H9 (cell line): ENCODE results near the gene CNDP1. TPM values are rescaled to one million over a fixed set of nuclear protein-coding genes. Genes with fewer than 3 reads are reported as not detected.

ENCODE experiments used
- DNase-seq: peaks from one replicate; pipeline ENCODE4 v3.0.0-alpha.2; 2017
- H2AFZ ChIP-seq: one replicate; pipeline ENCODE4 v1.6.1; 2013; ENCODE audit warnings: mild to moderate bottlenecking, low read length, control low read depth, moderate library complexity
- H2AK5ac ChIP-seq: 2 replicates; pipeline ENCODE4 v1.6.1; 2013; ENCODE audit warnings: low read length, control low read depth, mixed read lengths; ENCODE audit not compliant: insufficient read length
- H2BK120ac ChIP-seq: one replicate; pipeline ENCODE4 v1.6.1; 2013; ENCODE audit warnings: low read depth, mild to moderate bottlenecking, low read length, control low read depth, inconsistent platforms; ENCODE audit not compliant: poor library complexity, severe bottlenecking
- H2BK12ac ChIP-seq: 2 replicates; pipeline ENCODE4 v1.6.1; 2013; ENCODE audit warnings: low read length, control low read depth, mixed read lengths, low read depth; ENCODE audit not compliant: insufficient read length
- H2BK15ac ChIP-seq: 2 replicates; pipeline ENCODE4 v1.6.1; 2013; ENCODE audit warnings: low read depth, low read length, control low read depth
- H2BK20ac ChIP-seq: one replicate; pipeline ENCODE4 v1.6.1; 2013; ENCODE audit warnings: low read depth, mild to moderate bottlenecking, low read length, control low read depth, inconsistent platforms; ENCODE audit not compliant: poor library complexity, severe bottlenecking
- H2BK5ac ChIP-seq: 2 replicates; pipeline ENCODE4 v1.6.1; 2013; ENCODE audit warnings: low read length, control low read depth, mixed read lengths; ENCODE audit not compliant: insufficient read length
- H3K14ac ChIP-seq: 2 replicates; pipeline ENCODE4 v1.6.1; 2013; ENCODE audit warnings: low read length, control low read depth; ENCODE audit not compliant: insufficient read depth
- H3K18ac ChIP-seq: 2 replicates; pipeline ENCODE4 v1.6.1; 2013; ENCODE audit warnings: low read depth, mild to moderate bottlenecking, mixed read lengths, low read length, control low read depth; ENCODE audit not compliant: insufficient read length
- H3K23ac ChIP-seq: 2 replicates; pipeline ENCODE4 v1.6.1; 2013; ENCODE audit warnings: low read length, control low read depth, mixed read lengths, low read depth; ENCODE audit not compliant: insufficient read length
- H3K23me2 ChIP-seq: 2 replicates; pipeline ENCODE4 v1.6.1; 2013; ENCODE audit warnings: low read depth, mild to moderate bottlenecking, mixed read lengths, low read length, control low read depth; ENCODE audit not compliant: insufficient read length, poor library complexity, severe bottlenecking
- H3K27ac ChIP-seq: 2 replicates; pipeline ENCODE4 v1.5.1; 2013; ENCODE audit warnings: low read length, control low read depth, mixed read lengths, low read depth; ENCODE audit not compliant: insufficient read length
- H3K27me3 ChIP-seq: 2 replicates; pipeline ENCODE4 v1.6.1; 2013; ENCODE audit warnings: low read length, control low read depth, inconsistent platforms; ENCODE audit not compliant: insufficient read depth
- H3K4ac ChIP-seq: 2 replicates; pipeline ENCODE4 v1.6.1; 2013; ENCODE audit warnings: low read depth, mild to moderate bottlenecking, control low read depth, inconsistent platforms, low read length, moderate library complexity
- H3K4me1 ChIP-seq: 2 replicates; pipeline ENCODE4 v1.6.1; 2013; ENCODE audit warnings: low read length, control low read depth, inconsistent platforms; ENCODE audit not compliant: insufficient read depth
- H3K4me2 ChIP-seq: 2 replicates; pipeline ENCODE4 v1.6.1; 2013; ENCODE audit warnings: low read length, control low read depth, mixed read lengths; ENCODE audit not compliant: insufficient read length, insufficient read depth
- H3K56ac ChIP-seq: 2 replicates; pipeline ENCODE4 v1.6.1; 2013; ENCODE audit warnings: low read depth, mild to moderate bottlenecking, mixed read lengths, low read length, control low read depth; ENCODE audit not compliant: insufficient read length
- H3K79me1 ChIP-seq: 2 replicates; pipeline ENCODE4 v1.6.1; 2013; ENCODE audit warnings: low read depth, mild to moderate bottlenecking, moderate library complexity, low read length, control low read depth, inconsistent platforms; ENCODE audit not compliant: insufficient read depth, poor library complexity, severe bottlenecking
- H3K79me2 ChIP-seq: 2 replicates; pipeline ENCODE4 v1.6.1; 2013; ENCODE audit warnings: low read length, control low read depth, inconsistent platforms; ENCODE audit not compliant: insufficient read depth
- H3K9ac ChIP-seq: 2 replicates; pipeline ENCODE4 v1.6.1; 2013; ENCODE audit warnings: low read length, control low read depth, mixed read lengths; ENCODE audit not compliant: insufficient read length; ENCODE audit errors: extremely low read depth
- H3K9me3 ChIP-seq: one replicate; pipeline ENCODE4 v1.6.1; 2013; ENCODE audit warnings: low read depth, low read length, inconsistent platforms; ENCODE audit not compliant: control insufficient read depth
- H3T11ph ChIP-seq: one replicate; pipeline ENCODE4 v1.6.1; 2013; ENCODE audit warnings: mild to moderate bottlenecking, low read length, control low read depth, inconsistent platforms
- H4K20me1 ChIP-seq: one replicate; pipeline ENCODE4 v1.6.1; 2013; ENCODE audit not compliant: control insufficient read depth, insufficient read length, insufficient read depth
- H4K5ac ChIP-seq: 2 replicates; pipeline ENCODE4 v1.6.1; 2013; ENCODE audit warnings: low read depth, mild to moderate bottlenecking, mixed read lengths, low read length, control low read depth; ENCODE audit not compliant: insufficient read length
- H4K8ac ChIP-seq: replicated peaks from 2 replicates; pipeline ENCODE4 v1.6.1; 2013; ENCODE audit warnings: low read length, control low read depth, mixed read lengths, low read depth; ENCODE audit not compliant: insufficient read length
- H4K91ac ChIP-seq: 2 replicates; pipeline ENCODE4 v1.6.1; 2013; ENCODE audit warnings: low read depth, mild to moderate bottlenecking, moderate library complexity, mixed read lengths, low read length, control low read depth; ENCODE audit not compliant: insufficient read length
- H3K27ac Mint-ChIP-seq, 3 experiments: 2 replicates in 2 of 3; 3 replicates in 1 of 3; pipeline ENCODE4 v1.8.0; 2020 to 2021; ENCODE audit warnings: mixed read lengths in 3 of 3, mild to moderate bottlenecking in 1 of 3, moderate library complexity in 1 of 3
- H3K27me3 Mint-ChIP-seq: 2 replicates; pipeline ENCODE4 v1.8.0; 2021; ENCODE audit warnings: low read depth, mild to moderate bottlenecking, moderate library complexity, mixed read lengths
- H3K36me3 Mint-ChIP-seq, 3 experiments: 2 replicates in 2 of 3; 3 replicates in 1 of 3; pipeline ENCODE4 v1.8.0; 2020 to 2021; ENCODE audit warnings: low read depth in 3 of 3, mixed read lengths in 3 of 3; ENCODE audit not compliant: insufficient read depth in 1 of 3
- H3K4me1 Mint-ChIP-seq, 2 experiments: 2 replicates each; pipeline ENCODE4 v1.8.0; 2020; ENCODE audit warnings: mixed read lengths in 2 of 2
- H3K4me3 Mint-ChIP-seq, 2 experiments: 2 replicates in 1 of 2; 3 replicates in 1 of 2; pipeline ENCODE4 v1.8.0; 2020 to 2021; ENCODE audit warnings: mild to moderate bottlenecking in 2 of 2, mixed read lengths in 2 of 2, moderate library complexity in 1 of 2
- H3K9me3 Mint-ChIP-seq, 2 experiments: 2 replicates in 1 of 2; 3 replicates in 1 of 2; pipeline ENCODE4 v1.8.0; 2020; ENCODE audit warnings: mild to moderate bottlenecking in 2 of 2, mixed read lengths in 2 of 2, moderate library complexity in 1 of 2
- CTCF ChIP-seq: fragments of 200-600 bp; sonication (generic); conservative IDR thresholded peaks from 3 replicates; pipeline ENCODE4 v1.8.0; 2021; ENCODE audit warnings: antibody characterized with exemption, mild to moderate bottlenecking
- WGBS: extraction: QIAGEN DNeasy Blood & Tissue Kit; methylation state at CpG from one replicate; pipeline ENCODE4 v1.1.7; 2013; ENCODE audit warnings: missing lambda C conversion rate, low lambda C conversion rate, mixed read lengths; ENCODE audit not compliant: insufficient read length; ENCODE audit errors: extremely low coverage; 5-methylcytosine and 5-hydroxymethylcytosine counted together
- total RNA-seq: library from RNA; stranded (reverse); gene quantifications from 2 replicates; pipeline ENCODE4 v1.2.1, GENCODE V29; 2021

Gene CNDP1
- total RNA-seq, 1 experiment from 2014 or later: not detected

GRCh38 chr18:74516271-74517235, 17.7 kb upstream of the CNDP1 start:
- TF ChIP-seq CTCF: no peak
- no peak overlapping the region for H3T11ph ChIP-seq
- Mint-ChIP-seq H3K27me3 (no peaks in the 10 kb centered on the region), H3K36me3 (peaks cover 68 to 91% (median 82%) of the 10 kb centered on the region in 3 experiments), H3K27ac (no peak overlapping the region), H3K4me3 (no peak overlapping the region), H3K9me3 (peaks cover 2 to 9% of the 10 kb centered on the region in 2 experiments; a peak in 2 of 5 replicates), H3K4me1 (no peaks in the 10 kb centered on the region)
- H4K8ac ChIP-seq: no peak overlapping the region
- DNase-seq: peak; percentile 15
- no peak overlapping the region for H2BK12ac ChIP-seq
- H4K20me1 ChIP-seq: no peaks in the 10 kb centered on the region
- no peak overlapping the region for H2BK15ac ChIP-seq
- H2BK5ac ChIP-seq: no peak overlapping the region
- H2BK20ac ChIP-seq: no peak overlapping the region
- no peak overlapping the region for H3K56ac ChIP-seq
- H4K91ac ChIP-seq: no peak overlapping the region
- no peak overlapping the region for H3K18ac ChIP-seq
- no peaks in the 10 kb centered on the region for H3K4me1 ChIP-seq
- H3K23me2 ChIP-seq: no peaks in the 10 kb centered on the region
- no peak overlapping the region for H2BK120ac ChIP-seq
- no peaks in the 10 kb centered on the region for H3K79me1 ChIP-seq
- no peak overlapping the region for H2AK5ac ChIP-seq
- H3K23ac ChIP-seq: no peak overlapping the region
- H3K9me3 ChIP-seq: no peaks in the 10 kb centered on the region
- H3K4me2 ChIP-seq: no peak overlapping the region
- no peak overlapping the region for H3K9ac ChIP-seq
- no peak overlapping the region for H4K5ac ChIP-seq
- no peaks in the 10 kb centered on the region for H3K27me3 ChIP-seq
- H2AFZ ChIP-seq: no peak overlapping the region
- WGBS: no CpG with 5 or more reads among the region's 35 CpGs
- no peak overlapping the region for H3K4ac ChIP-seq
- no peak overlapping the region for H3K14ac ChIP-seq
- no peaks in the 10 kb centered on the region for H3K79me2 ChIP-seq
- no peak overlapping the region for H3K27ac ChIP-seq
